Astrocyte of the spinal cord (primary cell): ENCODE results near the gene ZMIZ1.
A peak's percentile ranks its signal among the peaks of the same experiment; 100 is the strongest.

Source experiments
- DNase-seq: peaks from one replicate; pipeline ENCODE4 v3.0.0; 2011; ENCODE audit warnings: low read depth, low spot score
- H3K4me3 ChIP-seq: 2 replicates; pipeline ENCODE4 v1.5.1; 2011; ENCODE audit warnings: low read depth, mild to moderate bottlenecking, low read length, moderate library complexity
- CTCF ChIP-seq: IDR thresholded peaks from 2 replicates; pipeline ENCODE4 v1.5.1; 2012; ENCODE audit warnings: low read depth, mild to moderate bottlenecking, low read length, inconsistent platforms
- in situ Hi-C: cut with HindIII; loops from 2 replicates; pipeline ENCODE4 v1.10.0; 2017; ENCODE audit warnings: low sequenced_read_pairs

ZMIZ1 gene

GRCh38 chr10:79137826-79138225 is 69.1 kb downstream of the ZMIZ1 start:
- in situ Hi-C loops = no loop called here
- H3K4me3 ChIP-seq = no peak overlapping the region
- no peak for TF ChIP-seq CTCF
- peak; percentile 51 for DNase-seq

GRCh38 chr10:79138449-79139123 is 69.8 kb downstream of the ZMIZ1 start:
- no peak for DNase-seq
- H3K4me3 ChIP-seq = no peak overlapping the region
- in situ Hi-C loops = no loop called here
- TF ChIP-seq CTCF = no peak

GRCh38 chr10:79139124-79139835 is 70.5 kb downstream of the ZMIZ1 start:
- no peak for TF ChIP-seq CTCF
- DNase-seq = peak; percentile 95
- in situ Hi-C loops = no loop called here
- no peak overlapping the region for H3K4me3 ChIP-seq

- DNase-seq = no peak
- no peak overlapping the region for H3K4me3 ChIP-seq
- in situ Hi-C loops = no loop called here
- TF ChIP-seq CTCF = no peak
These were observed 71.5 kb downstream of the ZMIZ1 start for GRCh38 chr10:79140085-79140793.

- no peak for DNase-seq
- no peak overlapping the region for H3K4me3 ChIP-seq
- no peak for TF ChIP-seq CTCF
- in situ Hi-C loops = no loop called here
These were observed 72.1 kb downstream of the ZMIZ1 start for GRCh38 chr10:79140855-79141254.

- in situ Hi-C loops = no loop called here
- no peak overlapping the region for H3K4me3 ChIP-seq
- peak; percentile 53 for DNase-seq
- no peak for TF ChIP-seq CTCF
These were observed 73.3 kb downstream of the ZMIZ1 start for GRCh38 chr10:79142064-79142491.
